AG04450 (cell line): Measurements from ENCODE around the gene SDC3. TPM values are rescaled to one million over a fixed set of nuclear protein-coding genes. Genes with fewer than 3 reads are reported as not detected.

Experiments
- CTCF ChIA-PET: fragments of 300-600, 350-600 bp; formaldehyde crosslinking; extraction: SDS; loops from one replicate; lab custom pipeline; 2022; ENCODE audit warnings: antibody characterized with exemption, inconsistent platforms; lab: Charles Lee
- POLR2A ChIA-PET: fragments of 350-600 bp; formaldehyde crosslinking; extraction: SDS; loops from one replicate; lab custom pipeline; 2021; ENCODE audit warnings: antibody characterized with exemption, inconsistent platforms; lab: Yijun Ruan, JAX
- DNase-seq: peaks from one replicate; pipeline ENCODE4 v3.0.0-alpha.2; 2011; ENCODE audit warnings: low read depth, low spot score
- H3K27ac ChIP-seq: one replicate; pipeline ENCODE4 v1.5.1; 2012; ENCODE audit warnings: low read depth, low read length, control low read depth
- H3K27me3 ChIP-seq: one replicate; pipeline ENCODE4 v1.6.0; 2012; ENCODE audit warnings: low read length; ENCODE audit not compliant: control insufficient read depth, insufficient read depth
- H3K4me3 ChIP-seq: 2 replicates; pipeline ENCODE4 v1.5.1; 2011; ENCODE audit warnings: mild to moderate bottlenecking, low read depth, low read length, control low read depth
- H3K9me3 ChIP-seq: 2 replicates; pipeline ENCODE4 v1.5.1; 2012; ENCODE audit warnings: low read length; ENCODE audit not compliant: control insufficient read depth, insufficient read depth
- polyA plus RNA-seq: library from polyadenylated mRNA; depleted of rRNA; stranded (reverse); fragments of >200 nt; gene quantifications from 2 replicates; pipeline ENCODE4 v1.2.3, GENCODE V29; 2011
- TF ChIP-seq, protein P1 (sequence below): IDR thresholded peaks from 2 replicates; pipeline ENCODE4 v1.5.1; 2011; ENCODE audit warnings: low read depth, low read length, control low read depth, inconsistent platforms

The SDC3 gene
- polyA plus RNA-seq, 1 experiment: 21.7 TPM

DNA sequence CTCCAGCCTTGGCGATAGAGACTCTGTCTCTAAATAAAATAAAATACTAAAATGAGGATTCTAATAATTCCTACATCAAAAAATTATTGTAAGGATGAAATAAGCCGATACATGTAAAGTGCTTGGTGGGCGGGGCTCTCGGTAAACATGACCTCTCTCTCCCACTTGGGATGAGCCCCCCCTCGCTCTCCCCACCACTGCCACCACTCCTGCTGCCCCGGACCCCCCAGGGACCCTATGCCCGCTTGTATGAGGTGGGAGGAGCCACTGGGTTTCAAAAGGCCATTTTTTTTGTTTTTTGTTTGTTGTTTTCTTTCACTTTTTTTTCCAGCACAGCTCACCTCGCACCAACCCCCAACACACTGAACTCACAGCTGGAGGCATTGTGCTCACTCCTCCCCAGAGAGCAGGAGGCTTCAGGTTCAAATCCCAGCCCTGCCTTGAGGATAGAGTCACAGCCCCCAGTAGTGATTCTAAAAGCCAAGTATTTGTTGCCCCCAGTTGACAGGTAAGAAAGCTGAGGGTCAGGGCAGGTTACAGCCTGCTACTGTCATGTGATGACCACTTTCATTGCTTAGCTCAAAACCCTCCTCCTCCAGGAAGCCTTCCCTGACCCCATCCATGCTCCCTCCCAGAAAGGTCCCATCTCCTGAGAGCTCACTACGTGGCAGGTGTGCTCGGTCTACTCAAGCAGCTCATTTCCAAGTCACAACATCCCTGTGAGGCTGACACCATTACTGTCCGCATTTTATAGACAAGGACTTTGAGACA is 4.2 kb downstream of the SDC3 start:
- Histone ChIP-seq H3K9me3 (no peaks in the 10 kb centered on the region; the same call in 1 of the 2 replicates), H3K4me3 (no peak overlapping the region), H3K27ac (no peak overlapping the region), H3K27me3 (no peaks in the 10 kb centered on the region)
- TF ChIP-seq, protein P1, sequence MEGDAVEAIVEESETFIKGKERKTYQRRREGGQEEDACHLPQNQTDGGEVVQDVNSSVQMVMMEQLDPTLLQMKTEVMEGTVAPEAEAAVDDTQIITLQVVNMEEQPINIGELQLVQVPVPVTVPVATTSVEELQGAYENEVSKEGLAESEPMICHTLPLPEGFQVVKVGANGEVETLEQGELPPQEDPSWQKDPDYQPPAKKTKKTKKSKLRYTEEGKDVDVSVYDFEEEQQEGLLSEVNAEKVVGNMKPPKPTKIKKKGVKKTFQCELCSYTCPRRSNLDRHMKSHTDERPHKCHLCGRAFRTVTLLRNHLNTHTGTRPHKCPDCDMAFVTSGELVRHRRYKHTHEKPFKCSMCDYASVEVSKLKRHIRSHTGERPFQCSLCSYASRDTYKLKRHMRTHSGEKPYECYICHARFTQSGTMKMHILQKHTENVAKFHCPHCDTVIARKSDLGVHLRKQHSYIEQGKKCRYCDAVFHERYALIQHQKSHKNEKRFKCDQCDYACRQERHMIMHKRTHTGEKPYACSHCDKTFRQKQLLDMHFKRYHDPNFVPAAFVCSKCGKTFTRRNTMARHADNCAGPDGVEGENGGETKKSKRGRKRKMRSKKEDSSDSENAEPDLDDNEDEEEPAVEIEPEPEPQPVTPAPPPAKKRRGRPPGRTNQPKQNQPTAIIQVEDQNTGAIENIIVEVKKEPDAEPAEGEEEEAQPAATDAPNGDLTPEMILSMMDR: no peak
- ChIA-PET POLR2A (interaction anchor here (1.2 kb wide), 1 partner anchor 81 kb away, joined by 4 read pairs; no protein-coding TSS in a partner anchor), CTCF (interaction anchor here (0.6 to 14.8 kb wide), 7 partner anchors 102 to 1702 kb away, joined by 3 to 535 read pairs (median 3); no protein-coding TSS in a partner anchor)
- DNase-seq: no peak

DNA sequence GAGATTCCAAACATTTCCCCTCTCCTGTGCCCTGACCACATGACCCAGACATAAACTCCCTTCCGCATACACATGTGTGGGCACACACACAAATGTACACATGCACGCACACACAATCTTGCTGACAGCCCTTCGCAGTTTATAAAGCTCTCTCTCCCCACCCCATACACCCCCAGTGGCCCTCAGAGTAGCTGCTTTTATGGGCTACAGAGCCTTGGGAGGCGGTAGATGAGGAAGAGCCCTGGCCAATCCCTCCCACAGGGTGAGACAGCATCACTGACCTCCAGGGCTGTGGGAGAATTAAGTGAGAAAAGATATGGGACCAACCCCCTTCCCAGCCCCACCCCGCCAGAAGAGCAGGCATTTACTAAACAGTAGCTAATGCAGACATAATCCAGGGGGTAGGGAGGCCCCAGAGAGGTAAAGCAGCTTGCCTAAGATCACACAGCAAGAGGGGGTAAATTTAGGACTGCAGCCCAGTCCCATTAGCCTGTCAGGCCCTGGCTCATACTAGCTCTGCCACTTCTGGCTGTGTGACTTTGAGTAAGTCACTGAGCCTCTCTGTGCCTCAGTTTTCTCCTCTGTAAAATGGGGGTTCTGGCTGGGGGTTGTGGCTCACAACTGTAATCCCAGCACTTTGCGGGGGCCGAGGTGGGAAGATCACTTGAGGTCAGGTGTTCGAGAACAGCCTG is 5.1 kb downstream of the SDC3 start:
- TF ChIP-seq, protein P1: no peak
- Histone ChIP-seq H3K27me3 (no peaks in the 10 kb centered on the region), H3K4me3 (no peak overlapping the region), H3K27ac (peak overlapping the region; percentile 57), H3K9me3 (no peaks in the 10 kb centered on the region; the same call in 1 of the 2 replicates)
- POLR2A ChIA-PET: interaction anchor here (1.2 kb wide), 1 partner anchor 80 kb away, joined by 4 read pairs; no protein-coding TSS in a partner anchor
- CTCF ChIA-PET: interaction anchor here (0.6 to 14.8 kb wide), 5 partner anchors 102 to 1701 kb away, joined by 3 to 535 read pairs (median 3); no protein-coding TSS in a partner anchor
- no peak for DNase-seq

DNA sequence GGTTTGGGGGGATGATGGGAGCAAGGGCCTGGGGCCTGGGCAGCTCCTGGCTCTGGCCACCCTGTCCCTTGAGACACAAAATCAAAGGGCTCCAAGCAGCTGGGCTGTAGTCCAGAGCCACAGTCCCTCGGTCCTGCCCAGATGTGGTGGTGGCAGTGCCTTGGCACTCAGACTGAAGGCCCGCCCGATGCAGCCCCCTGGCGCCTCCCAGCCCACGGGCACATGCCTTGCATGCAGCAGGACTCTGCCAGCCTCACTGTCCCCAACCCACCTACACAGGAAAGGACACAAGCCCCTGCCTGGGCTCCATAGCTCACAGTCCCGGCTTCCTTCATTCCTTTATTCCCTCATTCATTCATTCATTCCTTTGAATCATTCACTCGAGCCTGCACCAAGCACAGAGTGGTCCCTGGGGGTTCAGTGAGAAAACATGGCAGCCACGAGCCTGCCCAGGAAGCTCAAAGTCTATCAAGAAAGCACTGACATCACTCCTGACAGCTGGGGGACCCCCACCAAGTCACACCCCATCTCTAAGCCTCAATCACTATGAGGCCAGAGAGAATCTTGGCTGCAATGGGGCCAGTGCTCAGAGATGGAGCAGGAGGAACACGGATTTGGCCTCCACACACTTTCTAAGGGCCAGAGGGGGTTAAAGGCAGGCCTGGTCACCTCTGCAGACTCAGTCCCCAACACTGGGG is 5.8 kb downstream of the SDC3 start:
- CTCF ChIA-PET: interaction anchor here (1.1 to 14.8 kb wide), 3 partner anchors 26 to 121 kb away, joined by 3 to 535 read pairs (median 6); no protein-coding TSS in a partner anchor
- POLR2A ChIA-PET: interaction anchor here (1.2 kb wide), 1 partner anchor 79 kb away, joined by 4 read pairs; no protein-coding TSS in a partner anchor
- H3K4me3 ChIP-seq: no peak overlapping the region
- peak overlapping the region; percentile 57 for H3K27ac ChIP-seq
- TF ChIP-seq, protein P1: no peak
- H3K9me3 ChIP-seq: no peaks in the 10 kb centered on the region; the same call in 1 of the 2 replicates
- H3K27me3 ChIP-seq: no peaks in the 10 kb centered on the region
- DNase-seq: no peak

DNA sequence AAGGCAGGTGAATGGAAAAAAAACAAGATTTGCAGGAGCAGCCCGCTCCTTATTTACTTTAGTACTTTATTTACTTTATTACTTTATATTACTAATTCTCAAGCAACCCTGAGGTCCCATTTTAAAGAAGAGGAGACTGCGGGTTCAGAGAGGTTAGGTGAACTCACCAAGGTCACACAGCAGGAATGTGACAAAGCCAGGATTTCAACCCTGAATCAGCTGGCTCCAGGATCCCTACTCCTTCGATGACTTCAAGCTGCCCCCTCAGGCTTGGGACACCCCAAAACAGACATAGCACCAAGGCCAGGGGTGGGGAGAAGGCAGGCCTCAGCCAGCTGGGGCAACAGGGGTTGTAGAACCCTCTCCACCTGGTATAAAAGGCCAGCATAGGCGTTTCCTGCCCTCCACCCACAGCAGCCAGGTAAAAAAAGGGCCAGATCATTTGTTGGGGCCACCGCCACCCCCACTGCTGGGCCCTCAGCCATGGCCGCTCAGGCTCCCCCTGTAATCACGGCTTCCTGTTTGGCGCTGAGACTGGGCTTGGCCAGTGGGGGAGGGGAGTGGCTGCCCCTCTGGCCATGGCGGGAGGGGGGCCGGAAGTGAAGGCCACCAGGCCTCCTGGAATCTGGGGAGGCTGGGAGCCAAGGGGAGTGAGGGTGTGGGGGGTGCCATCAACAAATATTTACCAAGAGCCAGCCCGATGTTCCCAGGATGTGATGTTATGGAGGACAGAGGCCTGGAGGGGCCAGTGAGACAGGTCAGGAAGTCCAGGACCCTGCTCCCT is 6.6 kb downstream of the SDC3 start:
- TF ChIP-seq, protein P1: no peak
- no peak for DNase-seq
- Histone ChIP-seq H3K4me3 (no peak overlapping the region), H3K9me3 (no peaks in the 10 kb centered on the region), H3K27ac (peak overlapping the region; percentile 31), H3K27me3 (no peaks in the 10 kb centered on the region)
- CTCF ChIA-PET: interaction anchor here (1.1 to 14.8 kb wide), 4 partner anchors 9 to 120 kb away, joined by 3 to 535 read pairs (median 6); no protein-coding TSS in a partner anchor
- POLR2A ChIA-PET: no interaction called here
